HCT116 (cell line): ENCODE data around the gene COA1. TPM values are rescaled to one million over a fixed set of nuclear protein-coding genes. Genes with fewer than 3 reads are reported as not detected.
A peak's percentile ranks its signal among the peaks of the same experiment; 100 is the strongest.

Source experiments
- ATAC-seq: fragments of 200-7000 bp; cut with Tn5 transposase; 2 replicates; pipeline ENCODE4 v1.9.1; 2020; ENCODE audit warnings: mild to moderate bottlenecking, moderate library complexity
- BruUV-seq: library from RNA; stranded (reverse); fragments of 400-500 nt; replicated peaks from 2 replicates; lab custom pipeline; 2021; lab: Mats Ljungman, UMichigan
- CTCF ChIA-PET: fragments of 300-600 bp; sonication (Branson Sonifier 250); formaldehyde crosslinking; loops from one replicate; lab custom pipeline; 2021; ENCODE audit warnings: antibody characterized with exemption; lab: Charles Lee
- POLR2A ChIA-PET: fragments of 300-600, 350-600 bp; sonication (Branson Sonifier 250); formaldehyde crosslinking; loops from one replicate; lab custom pipeline; 2021; ENCODE audit warnings: antibody characterized with exemption; lab: Charles Lee
- RAD21 ChIA-PET, 2 experiments: fragments of 300-600 bp; sonication (Branson Sonifier 250); formaldehyde crosslinking; loops; one replicate each; lab custom pipeline; 2023; ENCODE audit warnings: low total read pairs in 2 of 2; ENCODE audit not compliant: uncharacterized antibody in 2 of 2, unreplicated experiment in 2 of 2, low non-redundant PET in 1 of 2; lab: Charles Lee
- DNase-seq: peaks from one replicate; pipeline ENCODE4 v3.0.0-alpha.2; 2010; ENCODE audit warnings: low read depth, low spot score
- H2AFZ ChIP-seq: fragments of 200-600 bp; shearing (Covaris generic), sonication (generic); 2 replicates; pipeline ENCODE4 v1.6.1; 2017; ENCODE audit warnings: low read depth, mixed run types, mixed read lengths, antibody characterized with exemption, low read length; ENCODE audit not compliant: poor library complexity, severe bottlenecking
- H3K27ac ChIP-seq: 2 replicates; pipeline ENCODE4 v1.5.1; 2012; ENCODE audit warnings: low read depth, low read length
- H3K27me3 ChIP-seq: fragments of 200-600 bp; sonication (generic); 2 replicates; pipeline ENCODE4 v1.6.1; 2016; ENCODE audit warnings: mixed run types, low read length, mixed read lengths; ENCODE audit not compliant: insufficient read depth
- H3K36me3 ChIP-seq, 2 experiments: fragments of 200-500 bp in 1 of 2; fragments of 200-600 bp in 1 of 2; sonication (Bioruptor generic) in 1 of 2; sonication (generic) in 1 of 2; 2 replicates each; pipeline versions ENCODE4 v1.5.1 to v1.6.1; 2014 to 2016; ENCODE audit warnings: low read length in 2 of 2, inconsistent platforms in 1 of 2, mixed read lengths in 1 of 2, mixed run types in 1 of 2; ENCODE audit not compliant: insufficient read depth in 2 of 2, control insufficient read depth in 1 of 2
- H3K4me1 ChIP-seq, 2 experiments: fragments of 200-600 bp in 1 of 2; sonication (generic) in 1 of 2; 2 replicates each; pipeline versions ENCODE4 v1.5.1 to v1.6.1; 2012 to 2017; ENCODE audit warnings: low read length in 2 of 2, inconsistent platforms in 1 of 2, mild to moderate bottlenecking in 1 of 2, mixed read lengths in 1 of 2, mixed run types in 1 of 2, moderate library complexity in 1 of 2; ENCODE audit not compliant: insufficient read depth in 2 of 2, control insufficient read depth in 1 of 2
- H3K4me2 ChIP-seq: fragments of 200-600 bp; sonication (generic); 2 replicates; pipeline ENCODE4 v1.6.1; 2017; ENCODE audit warnings: mixed run types, low read length, mixed read lengths
- H3K4me3 ChIP-seq, 2 experiments: fragments of 200-600 bp in 1 of 2; sonication (generic) in 1 of 2; replicated peaks in 1 of 2; 2 replicates each; pipeline ENCODE4 v1.5.1; 2011 to 2016; ENCODE audit warnings: low read length in 2 of 2, control low read depth in 1 of 2, low read depth in 1 of 2, mild to moderate bottlenecking in 1 of 2, mixed read lengths in 1 of 2, mixed run types in 1 of 2
- H3K79me2 ChIP-seq: fragments of 200-600 bp; sonication (generic); 2 replicates; pipeline ENCODE4 v1.6.1; 2017; ENCODE audit warnings: mild to moderate bottlenecking, mixed run types, low read length, moderate library complexity, mixed read lengths; ENCODE audit not compliant: insufficient read depth
- H3K9ac ChIP-seq: fragments of 200-600 bp; sonication (generic); 2 replicates; pipeline ENCODE4 v1.6.1; 2016; ENCODE audit warnings: low read length, mixed read lengths
- H3K9me2 ChIP-seq: fragments of 200-600 bp; sonication (generic), shearing (Covaris generic); 2 replicates; pipeline ENCODE4 v1.6.1; 2017; ENCODE audit warnings: mixed run types, mild to moderate bottlenecking, moderate library complexity; ENCODE audit not compliant: insufficient read depth
- H3K9me3 ChIP-seq, 2 experiments: fragments of 200-500 bp in 1 of 2; fragments of 200-600 bp in 1 of 2; sonication (Bioruptor generic) in 1 of 2; sonication (generic) in 1 of 2; 2 replicates each; pipeline ENCODE4 v1.6.1; 2014 to 2017; ENCODE audit warnings: low read length in 2 of 2, mixed read lengths in 2 of 2, inconsistent platforms in 1 of 2, low read depth in 1 of 2, mild to moderate bottlenecking in 1 of 2, mixed run types in 1 of 2, moderate library complexity in 1 of 2; ENCODE audit not compliant: control insufficient read depth in 1 of 2, insufficient read depth in 1 of 2
- H4K20me1 ChIP-seq: fragments of 200-600 bp; sonication (generic), shearing (Covaris generic); 2 replicates; pipeline ENCODE4 v1.6.1; 2017; ENCODE audit warnings: mixed run types, mild to moderate bottlenecking, moderate library complexity; ENCODE audit not compliant: insufficient read depth
- CBX3 ChIP-seq: IDR thresholded peaks from 2 replicates; pipeline ENCODE4 v1.6.1; 2012; ENCODE audit warnings: low read depth
- EZH2phosphoT487 ChIP-seq: fragments of 200-600 bp; IDR thresholded peaks from 2 replicates; pipeline ENCODE4 v1.6.1; 2018; ENCODE audit warnings: antibody characterized with exemption, borderline replicate concordance
- FOSL1 ChIP-seq: IDR thresholded peaks from 2 replicates; pipeline ENCODE4 v1.6.1; 2012; ENCODE audit warnings: low read depth
- RAD21 ChIP-seq: IDR thresholded peaks from 2 replicates; pipeline ENCODE4 v1.6.1; 2012; ENCODE audit warnings: low read depth, mild to moderate bottlenecking
- SRF ChIP-seq: IDR thresholded peaks from 2 replicates; pipeline ENCODE4 v1.6.1; 2012; ENCODE audit warnings: low read depth
- ZFX ChIP-seq: fragments of 450-650 bp; IDR thresholded peaks from 2 replicates; pipeline ENCODE4 v1.6.1; 2017
- ZNF274 ChIP-seq: fragments of 200-500 bp; sonication (Bioruptor generic); IDR thresholded peaks from 2 replicates; pipeline ENCODE4 v1.6.1; 2014; ENCODE audit warnings: mild to moderate bottlenecking, low read depth, low read length, inconsistent platforms
- intact Hi-C: fragments of 100-400 bp; cut with micrococcal nuclease; formaldehyde crosslinking; loops from 2 replicates; pipeline ENCODE4 v1.10.0; 2022
- total RNA-seq: library from RNA; stranded (reverse); gene quantifications from one replicate; pipeline ENCODE4 v1.2.1, GENCODE V29; 2021; ENCODE audit not compliant: unreplicated experiment
- TF ChIP-seq, protein P1 (sequence below): IDR thresholded peaks from 2 replicates; pipeline ENCODE4 v1.6.1; 2012
- TF ChIP-seq, protein P2 (sequence below), 3 experiments: fragments of 200-600 bp in 1 of 3; sonication (generic) in 1 of 3; IDR thresholded peaks in 2 of 3; conservative IDR thresholded peaks in 1 of 3; 2 replicates each; pipeline ENCODE4 v1.5.1; 2012 to 2017; ENCODE audit warnings: low read depth in 2 of 3, low read length in 2 of 3, antibody characterized with exemption in 1 of 3, borderline replicate concordance in 1 of 3, control low read depth in 1 of 3, mild to moderate bottlenecking in 1 of 3, mixed read lengths in 1 of 3, mixed run types in 1 of 3, moderate library complexity in 1 of 3; ENCODE audit not compliant: insufficient read depth in 1 of 3

The COA1 gene
- total RNA-seq, 1 experiment from 2014 or later, result 78.5 TPM

DNA sequence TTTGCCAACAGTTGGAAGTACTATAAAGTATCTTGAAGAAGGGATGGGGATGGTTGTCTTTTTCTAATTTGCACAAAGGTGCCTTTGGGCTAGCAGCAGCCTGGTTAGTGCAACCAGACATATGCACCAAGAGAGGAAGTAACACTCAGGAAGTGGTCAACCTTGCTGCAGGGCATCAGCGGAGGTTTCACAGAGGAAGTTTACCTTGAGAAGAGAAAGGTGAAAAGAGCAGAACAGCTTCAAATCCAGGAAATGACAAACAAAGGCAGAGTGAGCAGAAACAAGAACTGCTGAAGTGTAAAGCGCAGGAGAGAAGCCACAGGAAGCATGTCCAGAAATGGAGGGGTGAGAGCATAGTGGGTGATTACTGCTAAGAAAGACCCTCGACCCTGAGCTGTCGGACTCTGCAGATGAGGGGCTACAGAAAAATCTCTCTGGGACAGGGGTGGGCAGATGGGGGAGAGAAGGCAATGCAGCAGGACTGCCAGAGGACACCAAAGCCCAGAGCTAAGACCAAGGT is 79.5 kb downstream of the COA1 start:
- H3K4me3 ChIP-seq, result 0 out of 4 replicates have a peak overlapping the region, but pooled peaks of 1 of the 2 experiments have one; percentile 4
- no peak for TF ChIP-seq ZNF274
- TF ChIP-seq ZFX, result no peak
- no peak for TF ChIP-seq CBX3
- no peak for TF ChIP-seq SRF
- TF ChIP-seq, protein P1, sequence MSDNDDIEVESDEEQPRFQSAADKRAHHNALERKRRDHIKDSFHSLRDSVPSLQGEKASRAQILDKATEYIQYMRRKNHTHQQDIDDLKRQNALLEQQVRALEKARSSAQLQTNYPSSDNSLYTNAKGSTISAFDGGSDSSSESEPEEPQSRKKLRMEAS, result no peak
- no peak for TF ChIP-seq FOSL1
- TF ChIP-seq RAD21, result no peak
- no peak for TF ChIP-seq EZH2phosphoT487
- TF ChIP-seq, protein P2, sequence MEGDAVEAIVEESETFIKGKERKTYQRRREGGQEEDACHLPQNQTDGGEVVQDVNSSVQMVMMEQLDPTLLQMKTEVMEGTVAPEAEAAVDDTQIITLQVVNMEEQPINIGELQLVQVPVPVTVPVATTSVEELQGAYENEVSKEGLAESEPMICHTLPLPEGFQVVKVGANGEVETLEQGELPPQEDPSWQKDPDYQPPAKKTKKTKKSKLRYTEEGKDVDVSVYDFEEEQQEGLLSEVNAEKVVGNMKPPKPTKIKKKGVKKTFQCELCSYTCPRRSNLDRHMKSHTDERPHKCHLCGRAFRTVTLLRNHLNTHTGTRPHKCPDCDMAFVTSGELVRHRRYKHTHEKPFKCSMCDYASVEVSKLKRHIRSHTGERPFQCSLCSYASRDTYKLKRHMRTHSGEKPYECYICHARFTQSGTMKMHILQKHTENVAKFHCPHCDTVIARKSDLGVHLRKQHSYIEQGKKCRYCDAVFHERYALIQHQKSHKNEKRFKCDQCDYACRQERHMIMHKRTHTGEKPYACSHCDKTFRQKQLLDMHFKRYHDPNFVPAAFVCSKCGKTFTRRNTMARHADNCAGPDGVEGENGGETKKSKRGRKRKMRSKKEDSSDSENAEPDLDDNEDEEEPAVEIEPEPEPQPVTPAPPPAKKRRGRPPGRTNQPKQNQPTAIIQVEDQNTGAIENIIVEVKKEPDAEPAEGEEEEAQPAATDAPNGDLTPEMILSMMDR (IDR thresholded peaks at IDR 0.05 in 2 of 3, conservative IDR thresholded peaks at IDR 0.05 in 1 of 3; ENCODE audit: borderline replicate concordance in 1 of 3, insufficient read depth in 1 of 3, low read depth in 2 of 3, low read length in 2 of 3), result no peak
- H3K9me2 ChIP-seq, result no peaks in the 10 kb centered on the region
- peaks cover 0 to 21% of the 10 kb centered on the region in 2 experiments; a peak in 1 of 4 replicates for H3K36me3 ChIP-seq
- intact Hi-C loops, result no loop called here
- POLR2A ChIA-PET, result no interaction called here
- no TSS peak for BruUV-seq
- DNase-seq (no peak), ATAC-seq (no peak)
- H3K9ac ChIP-seq, result peak overlapping the region; percentile 31
- no peaks in the 10 kb centered on the region for H3K9me3 ChIP-seq
- peaks cover 85% of the 10 kb centered on the region for H3K79me2 ChIP-seq
- RAD21 ChIA-PET, result no interaction called here
- H4K20me1 ChIP-seq, result no peaks in the 10 kb centered on the region; the same call in 1 of the 2 replicates
- H3K4me2 ChIP-seq, result peak overlapping the region; percentile 71
- H3K4me1 ChIP-seq, result peaks cover 54 to 63% of the 10 kb centered on the region in 2 experiments
- peak overlapping the region; percentile 38; the same call in 1 of the 2 replicates for H3K27ac ChIP-seq
- CTCF ChIA-PET, result interaction anchor here (1.0 to 1.5 kb wide), 3 partner anchors 10 to 67 kb away, joined by 3 to 4 read pairs (median 3); no protein-coding TSS in a partner anchor
- no peaks in the 10 kb centered on the region for H3K27me3 ChIP-seq
- H2AFZ ChIP-seq, result no peak overlapping the region
